ENCODE measurements around the gene CEP290.

The CEP290 gene

DNA sequence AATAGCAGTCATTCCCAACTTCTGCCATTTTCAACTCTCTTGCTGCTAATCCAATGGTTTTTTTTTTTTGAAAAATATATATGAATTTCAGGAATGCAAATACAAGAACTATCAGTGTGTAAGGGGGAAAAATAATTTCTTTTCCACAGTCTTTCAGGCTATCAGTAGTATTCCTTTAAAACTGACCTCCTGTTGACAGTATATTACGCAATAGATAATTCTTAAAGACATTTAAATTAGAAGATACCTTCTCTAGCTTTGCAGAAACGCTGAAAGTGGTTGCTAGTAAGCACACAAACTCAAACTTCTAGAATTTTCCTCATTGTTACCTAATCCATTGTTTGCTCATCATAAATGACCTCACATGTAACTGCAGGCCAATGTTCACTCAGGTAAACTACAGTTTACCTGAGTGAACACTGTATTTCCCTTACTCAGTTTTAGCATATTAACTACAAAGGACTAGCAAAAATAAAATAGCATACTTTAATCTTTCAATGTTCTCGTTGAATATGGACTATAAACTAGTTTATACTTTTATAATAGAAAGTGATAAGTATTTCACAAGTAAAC, 112.7 kb downstream of the CEP290 start, which contains the start of gene C12orf50:
TSS of gene C12orf50 (minus strand) at position 309 of the 573 bp plus-strand sequence. CDS start 2,439 bp downstream, outside the sequence.
- TF ChIP-seq, protein P1, sequence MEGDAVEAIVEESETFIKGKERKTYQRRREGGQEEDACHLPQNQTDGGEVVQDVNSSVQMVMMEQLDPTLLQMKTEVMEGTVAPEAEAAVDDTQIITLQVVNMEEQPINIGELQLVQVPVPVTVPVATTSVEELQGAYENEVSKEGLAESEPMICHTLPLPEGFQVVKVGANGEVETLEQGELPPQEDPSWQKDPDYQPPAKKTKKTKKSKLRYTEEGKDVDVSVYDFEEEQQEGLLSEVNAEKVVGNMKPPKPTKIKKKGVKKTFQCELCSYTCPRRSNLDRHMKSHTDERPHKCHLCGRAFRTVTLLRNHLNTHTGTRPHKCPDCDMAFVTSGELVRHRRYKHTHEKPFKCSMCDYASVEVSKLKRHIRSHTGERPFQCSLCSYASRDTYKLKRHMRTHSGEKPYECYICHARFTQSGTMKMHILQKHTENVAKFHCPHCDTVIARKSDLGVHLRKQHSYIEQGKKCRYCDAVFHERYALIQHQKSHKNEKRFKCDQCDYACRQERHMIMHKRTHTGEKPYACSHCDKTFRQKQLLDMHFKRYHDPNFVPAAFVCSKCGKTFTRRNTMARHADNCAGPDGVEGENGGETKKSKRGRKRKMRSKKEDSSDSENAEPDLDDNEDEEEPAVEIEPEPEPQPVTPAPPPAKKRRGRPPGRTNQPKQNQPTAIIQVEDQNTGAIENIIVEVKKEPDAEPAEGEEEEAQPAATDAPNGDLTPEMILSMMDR (IDR thresholded peaks at IDR 0.05; ENCODE audit: insufficient read depth, missing control alignments), result no peak
- no peak for DNase-seq (ENCODE audit: insufficient read length, low spot score)
- no peak for FAIRE-seq

GRCh38 chr12:88026196-88026595, 115.7 kb downstream of the CEP290 start:
- DNase-seq (ENCODE audit: insufficient read length, low spot score), result no peak
- TF ChIP-seq, protein P1 (IDR thresholded peaks at IDR 0.05; ENCODE audit: insufficient read depth, missing control alignments), result no peak
- no peak for FAIRE-seq

GRCh38 chr12:88017964-88018363, 123.9 kb downstream of the CEP290 start:
- no peak for FAIRE-seq
- TF ChIP-seq, protein P1 (IDR thresholded peaks at IDR 0.05; ENCODE audit: insufficient read depth, missing control alignments), result no peak
- DNase-seq (ENCODE audit: insufficient read length, low spot score), result no peak

DNA sequence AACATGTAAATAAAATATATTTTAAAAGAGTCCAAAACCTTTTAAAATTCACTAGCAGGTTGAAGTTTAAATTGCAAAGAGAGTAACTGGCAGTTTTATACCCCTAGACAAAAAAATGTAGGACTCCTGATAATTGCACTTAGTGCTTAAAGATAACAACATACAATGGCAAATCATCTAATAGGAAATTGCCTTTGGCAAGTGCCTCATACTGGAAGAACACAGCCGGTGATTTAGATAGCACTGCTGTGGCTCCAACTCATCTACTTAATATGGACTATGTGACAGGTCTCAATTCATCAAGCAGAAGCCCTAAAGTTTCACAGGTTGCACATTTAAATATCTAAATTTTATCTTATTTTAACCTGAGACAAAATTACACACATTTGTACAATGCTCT, 126.1 kb downstream of the CEP290 start:
- TF ChIP-seq, protein P1 (IDR thresholded peaks at IDR 0.05; ENCODE audit: insufficient read depth, missing control alignments), result no peak
- DNase-seq (ENCODE audit: insufficient read length, low spot score) (no peak), FAIRE-seq (no peak)

- FAIRE-seq (no peak), DNase-seq (ENCODE audit: insufficient read length, low spot score) (no peak)
- TF ChIP-seq, protein P1 (IDR thresholded peaks at IDR 0.05; ENCODE audit: insufficient read depth, missing control alignments), result no peak
Observed at GRCh38 chr12:88011755-88012154, 130.1 kb downstream of the CEP290 start.

- TF ChIP-seq, protein P1 (IDR thresholded peaks at IDR 0.05; ENCODE audit: insufficient read depth, missing control alignments), result no peak
- FAIRE-seq (no peak), DNase-seq (ENCODE audit: insufficient read length, low spot score) (no peak)
Observed at GRCh38 chr12:88006351-88006750, 135.5 kb downstream of the CEP290 start.

GRCh38 chr12:88001327-88001726, 140.6 kb downstream of the CEP290 start:
- TF ChIP-seq, protein P1 (IDR thresholded peaks at IDR 0.05; ENCODE audit: insufficient read depth, missing control alignments), result no peak
- no peak for FAIRE-seq
- DNase-seq (ENCODE audit: insufficient read length, low spot score), result no peak
